ENCODE results near the gene GFY.

DNA sequence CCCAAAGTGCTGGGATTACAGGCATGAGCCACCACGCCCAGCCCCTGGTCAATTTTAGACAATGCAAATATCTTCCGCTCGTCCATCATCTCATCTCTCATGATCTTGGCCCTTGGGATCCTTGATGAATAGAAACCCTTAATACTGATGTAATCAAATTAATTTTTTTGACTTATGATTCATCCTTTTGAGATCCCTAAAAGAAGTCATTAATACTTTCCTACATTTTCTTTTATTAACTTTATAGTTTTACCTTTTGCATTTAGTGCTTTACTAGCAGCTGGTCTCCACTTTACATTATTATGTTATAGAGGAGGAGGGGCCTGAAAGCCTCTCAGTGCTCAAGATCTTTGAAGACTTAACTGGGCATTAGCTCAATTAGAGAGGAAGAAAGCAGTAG lies 44.8 kb upstream of the GFY start:
- TF ChIP-seq, protein P1, sequence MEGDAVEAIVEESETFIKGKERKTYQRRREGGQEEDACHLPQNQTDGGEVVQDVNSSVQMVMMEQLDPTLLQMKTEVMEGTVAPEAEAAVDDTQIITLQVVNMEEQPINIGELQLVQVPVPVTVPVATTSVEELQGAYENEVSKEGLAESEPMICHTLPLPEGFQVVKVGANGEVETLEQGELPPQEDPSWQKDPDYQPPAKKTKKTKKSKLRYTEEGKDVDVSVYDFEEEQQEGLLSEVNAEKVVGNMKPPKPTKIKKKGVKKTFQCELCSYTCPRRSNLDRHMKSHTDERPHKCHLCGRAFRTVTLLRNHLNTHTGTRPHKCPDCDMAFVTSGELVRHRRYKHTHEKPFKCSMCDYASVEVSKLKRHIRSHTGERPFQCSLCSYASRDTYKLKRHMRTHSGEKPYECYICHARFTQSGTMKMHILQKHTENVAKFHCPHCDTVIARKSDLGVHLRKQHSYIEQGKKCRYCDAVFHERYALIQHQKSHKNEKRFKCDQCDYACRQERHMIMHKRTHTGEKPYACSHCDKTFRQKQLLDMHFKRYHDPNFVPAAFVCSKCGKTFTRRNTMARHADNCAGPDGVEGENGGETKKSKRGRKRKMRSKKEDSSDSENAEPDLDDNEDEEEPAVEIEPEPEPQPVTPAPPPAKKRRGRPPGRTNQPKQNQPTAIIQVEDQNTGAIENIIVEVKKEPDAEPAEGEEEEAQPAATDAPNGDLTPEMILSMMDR (IDR thresholded peaks at IDR 0.05) = no peak
- TF ChIP-seq POLR2A (IDR thresholded peaks at IDR 0.05) = no peak
- no peak for TF ChIP-seq POLR2AphosphoS5 (IDR thresholded peaks at IDR 0.05)
- TF ChIP-seq EP300 (IDR thresholded peaks at IDR 0.05) = no peak

All from upper lobe of left lung (tissue), 4 donors.